Stomach (tissue), 9 donors: ENCODE results near the gene HNRNPD. TPM values are rescaled to one million over a fixed set of nuclear protein-coding genes. Genes with fewer than 3 reads are reported as not detected.
"Not testable (repeated sequence)": the region's sequence is repeated elsewhere in the genome, so short reads cannot be mapped to it uniquely, and the experiment has no call there.

Source experiments
- DNase-seq, 2 donors: peaks; one replicate each; pipeline versions ENCODE4 v3.0.0 to v3.0.0-alpha.2; 2013 to 2019
- H3K27ac ChIP-seq, 5 donors: fragments of 200-600 bp in 4 of 5; sonication (generic) in 4 of 5; one replicate each; pipeline ENCODE4 v1.5.1; 2013 to 2019; ENCODE audit warnings: mild to moderate bottlenecking in 1 of 5, moderate library complexity in 1 of 5
- H3K27me3 ChIP-seq, 3 donors: fragments of 200-600 bp; sonication (generic); one replicate each; pipeline ENCODE4 v1.5.1; 2017 to 2019; ENCODE audit warnings: mixed run types in 1 of 3
- H3K36me3 ChIP-seq, 4 donors: fragments of 200-600 bp; sonication (generic); 1 replicate in 3 of 4; 2 replicates in 1 of 4; pipeline ENCODE4 v1.5.1; 2016 to 2019
- H3K4me1 ChIP-seq, 4 donors: fragments of 200-600 bp; sonication (generic); one replicate each; pipeline ENCODE4 v1.5.1; 2016 to 2019
- H3K4me3 ChIP-seq, 4 donors: fragments of 200-600 bp; sonication (generic) in 3 of 4; one replicate each; pipeline ENCODE4 v1.5.1; 2016 to 2019; ENCODE audit warnings: mild to moderate bottlenecking in 1 of 4
- H3K9me3 ChIP-seq, 4 donors: fragments of 200-600 bp; sonication (generic); one replicate each; pipeline ENCODE4 v1.5.1; 2016 to 2019
- EP300 ChIP-seq: sonication (generic); formaldehyde crosslinking; IDR thresholded peaks from one replicate; pipeline ENCODE4 v1.6.1; 2017; ENCODE audit warnings: antibody characterized with exemption
- POLR2A ChIP-seq, 4 donors: fragments of 450-650 bp; IDR thresholded peaks; one replicate each; pipeline ENCODE4 v1.6.1; 2016; ENCODE audit warnings: antibody characterized with exemption in 4 of 4, control low read depth in 2 of 4, mild to moderate bottlenecking in 1 of 4, moderate library complexity in 1 of 4
- POLR2AphosphoS5 ChIP-seq, 3 donors: sonication (generic); formaldehyde crosslinking; IDR thresholded peaks; one replicate each; pipeline ENCODE4 v1.6.1; 2016; ENCODE audit warnings: antibody characterized with exemption in 3 of 3
- WGBS, 5 donors: extraction: QIAGEN DNeasy Blood & Tissue Kit in 3 of 5; methylation state at CpG; one replicate each; pipeline versions ENCODE4 v1.1.5 to v1.1.7; 2013 to 2018; 5-methylcytosine and 5-hydroxymethylcytosine counted together
- intact Hi-C: fragments of 100-400 bp; cut with DNase I; formaldehyde crosslinking; loops from one replicate; pipeline ENCODE4 v1.15.1; 2023; ENCODE audit warnings: low total_unique reads
- polyA plus RNA-seq, 3 donors: library from polyadenylated mRNA; stranded (reverse); fragments of 200-250 nt; gene quantifications; one replicate each; pipeline ENCODE4 v1.2.3, GENCODE V29; 2013
- total RNA-seq, 5 donors: library from RNA; depleted of rRNA; stranded (reverse); fragments of >200 nt; gene quantifications; one replicate each; pipeline versions ENCODE4 v1.1.0 to v1.2.3, GENCODE V29; 2014 to 2016
- TF ChIP-seq, protein P1 (sequence below), 7 experiments: fragments of 450-650 bp in 4 of 7; fragments of 200-600 bp in 3 of 7; sonication (generic) in 3 of 7; IDR thresholded peaks; one replicate each; pipeline ENCODE4 v1.5.1; 2016 to 2019; ENCODE audit warnings: antibody characterized with exemption in 7 of 7, control low read depth in 2 of 7, mild to moderate bottlenecking in 1 of 7
- donor health status: healthy with polysubstance abuse.
- donor health status: Bipolar disorder and iron deficiency.
- donor health status: healthy.

Gene HNRNPD
- total and polyA plus RNA-seq, 8 donors, result 87.0 to 179 (median 128) TPM

GRCh38 chr4:82401600-82401999, 27.8 kb upstream of the HNRNPD start:
- no peaks in the 10 kb centered on the region for H3K36me3 ChIP-seq
- H3K27ac ChIP-seq, result no peak overlapping the region
- no peak for TF ChIP-seq EP300
- no peak for TF ChIP-seq POLR2A (IDR thresholded peaks at IDR 0.05)
- TF ChIP-seq, protein P1, sequence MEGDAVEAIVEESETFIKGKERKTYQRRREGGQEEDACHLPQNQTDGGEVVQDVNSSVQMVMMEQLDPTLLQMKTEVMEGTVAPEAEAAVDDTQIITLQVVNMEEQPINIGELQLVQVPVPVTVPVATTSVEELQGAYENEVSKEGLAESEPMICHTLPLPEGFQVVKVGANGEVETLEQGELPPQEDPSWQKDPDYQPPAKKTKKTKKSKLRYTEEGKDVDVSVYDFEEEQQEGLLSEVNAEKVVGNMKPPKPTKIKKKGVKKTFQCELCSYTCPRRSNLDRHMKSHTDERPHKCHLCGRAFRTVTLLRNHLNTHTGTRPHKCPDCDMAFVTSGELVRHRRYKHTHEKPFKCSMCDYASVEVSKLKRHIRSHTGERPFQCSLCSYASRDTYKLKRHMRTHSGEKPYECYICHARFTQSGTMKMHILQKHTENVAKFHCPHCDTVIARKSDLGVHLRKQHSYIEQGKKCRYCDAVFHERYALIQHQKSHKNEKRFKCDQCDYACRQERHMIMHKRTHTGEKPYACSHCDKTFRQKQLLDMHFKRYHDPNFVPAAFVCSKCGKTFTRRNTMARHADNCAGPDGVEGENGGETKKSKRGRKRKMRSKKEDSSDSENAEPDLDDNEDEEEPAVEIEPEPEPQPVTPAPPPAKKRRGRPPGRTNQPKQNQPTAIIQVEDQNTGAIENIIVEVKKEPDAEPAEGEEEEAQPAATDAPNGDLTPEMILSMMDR (IDR thresholded peaks at IDR 0.05), result no peak
- no peak for TF ChIP-seq POLR2AphosphoS5 (IDR thresholded peaks at IDR 0.05)
- no peaks in the 10 kb centered on the region for H3K27me3 ChIP-seq
- intact Hi-C loops, result no loop called here
- H3K4me3 ChIP-seq, result no peak overlapping the region
- WGBS, 5 donors, result 91 to 95% (median 93%) methylated on average over 7 of the region's 7 CpGs
- no peaks in the 10 kb centered on the region for H3K9me3 ChIP-seq
- no peak for DNase-seq
- H3K4me1 ChIP-seq, result no peaks in the 10 kb centered on the region

GRCh38 chr4:82398263-82398662, 24.5 kb upstream of the HNRNPD start:
- no peaks in the 10 kb centered on the region for H3K27me3 ChIP-seq
- H3K27ac ChIP-seq, result no peak overlapping the region
- no peak overlapping the region for H3K4me3 ChIP-seq
- TF ChIP-seq, protein P1 (IDR thresholded peaks at IDR 0.05), result no peak
- no peak for DNase-seq
- WGBS, 5 donors, result 57 to 91% (median 88%) methylated on average over 1 of the region's 1 CpG
- H3K36me3 ChIP-seq, result no peaks in the 10 kb centered on the region
- intact Hi-C loops, result no loop called here
- no peaks in the 10 kb centered on the region for H3K9me3 ChIP-seq
- H3K4me1 ChIP-seq, result no peaks in the 10 kb centered on the region

DNA sequence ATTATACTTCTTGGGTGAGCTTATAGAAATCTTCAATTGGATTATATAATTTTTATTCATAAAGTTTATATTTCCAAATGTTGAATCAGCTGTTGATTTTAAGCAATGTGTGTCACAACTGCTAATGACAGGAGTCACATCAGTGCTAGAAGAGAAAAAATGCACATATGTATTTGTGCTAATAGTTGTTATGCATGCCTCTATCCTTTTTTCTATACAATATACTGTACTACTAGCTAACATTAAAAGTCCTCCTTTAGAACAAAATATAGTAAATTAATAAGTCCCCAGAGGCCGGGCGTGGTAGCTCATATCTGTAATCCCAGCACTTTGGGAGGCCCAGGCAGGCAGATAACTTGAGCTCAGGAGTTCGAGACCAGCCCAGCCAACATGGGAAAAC, 23.7 kb upstream of the HNRNPD start:
- 76 to 88% (median 86%) methylated on average over 3 of the region's 3 CpGs for WGBS, 5 donors
- Histone ChIP-seq H3K4me3 (no peak overlapping the region), H3K27me3 (no peaks in the 10 kb centered on the region), H3K4me1 (no peaks in the 10 kb centered on the region), H3K36me3 (no peaks in the 10 kb centered on the region), H3K27ac (no peak overlapping the region), H3K9me3 (no peaks in the 10 kb centered on the region)
- TF ChIP-seq POLR2AphosphoS5 (IDR thresholded peaks at IDR 0.05) (no peak), EP300 (no peak), POLR2A (IDR thresholded peaks at IDR 0.05) (no peak)
- TF ChIP-seq, protein P1 (IDR thresholded peaks at IDR 0.05), result no peak
- no peak for DNase-seq
- intact Hi-C loops, result no loop called here

DNA sequence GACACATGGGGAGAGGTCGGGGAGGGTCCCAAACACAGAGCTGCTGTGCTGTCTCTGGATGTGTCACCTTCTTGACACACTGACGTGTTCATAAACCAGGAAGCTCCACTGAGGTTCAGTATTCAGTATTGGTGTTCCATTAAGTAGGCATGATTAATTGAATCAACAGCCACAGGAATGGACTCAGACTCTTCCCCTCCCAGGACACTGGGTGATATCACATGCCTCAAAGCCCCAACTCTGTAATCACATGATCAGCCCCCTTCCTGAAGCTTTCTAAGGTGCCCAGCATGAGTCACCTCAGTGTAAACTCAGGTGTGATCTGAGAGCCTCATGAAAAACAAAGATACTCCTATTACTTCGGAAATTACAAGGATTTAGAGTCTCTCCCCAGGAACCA, 21.1 kb upstream of the HNRNPD start:
- 60 to 83% (median 70%) methylated on average over 3 of the region's 3 CpGs for WGBS, 5 donors
- Histone ChIP-seq H3K4me1 (no peaks in the 10 kb centered on the region), H3K4me3 (no peak overlapping the region), H3K27ac (no peak overlapping the region), H3K9me3 (no peaks in the 10 kb centered on the region), H3K36me3 (no peaks in the 10 kb centered on the region), H3K27me3 (no peaks in the 10 kb centered on the region)
- intact Hi-C loops, result no loop called here
- TF ChIP-seq POLR2AphosphoS5 (IDR thresholded peaks at IDR 0.05) (peak in 2 of 3 donors; percentile 21 to 52), POLR2A (IDR thresholded peaks at IDR 0.05) (no peak)
- peak in 1 of 2 donors; percentile 47 for DNase-seq

GRCh38 chr4:82390061-82390460, 16.3 kb upstream of the HNRNPD start:
- H3K27ac ChIP-seq, intact Hi-C loops, H3K36me3 ChIP-seq, DNase-seq, H3K4me1 ChIP-seq, H3K27me3 ChIP-seq, H3K4me3 ChIP-seq, H3K9me3 ChIP-seq: not testable (repeated sequence)
- 79 to 89% (median 85%) methylated on average over 9 of the region's 9 CpGs for WGBS, 5 donors

DNA sequence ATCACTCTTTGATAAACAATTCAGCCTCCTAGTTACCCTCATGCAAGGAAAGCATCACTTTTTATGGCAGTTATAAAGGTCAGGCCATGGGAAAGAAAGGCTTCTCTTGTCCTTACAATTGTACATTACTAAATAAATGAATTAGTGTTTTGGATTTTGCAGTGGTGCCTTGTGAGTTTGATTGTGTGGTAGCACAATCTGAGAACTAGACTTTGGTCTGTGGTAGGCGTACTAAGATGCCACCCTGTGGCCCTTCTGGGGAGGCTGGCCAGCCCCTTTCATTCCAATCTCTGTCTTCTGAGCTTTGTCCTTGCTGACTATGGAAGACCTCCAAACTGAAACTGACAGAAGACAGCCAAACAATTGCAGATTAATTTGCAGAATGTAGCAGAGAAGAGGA, 14.6 kb upstream of the HNRNPD start:
- no peaks in the 10 kb centered on the region for H3K9me3 ChIP-seq
- H3K27ac ChIP-seq, result no peak overlapping the region
- TF ChIP-seq POLR2AphosphoS5 (IDR thresholded peaks at IDR 0.05) (no peak), POLR2A (IDR thresholded peaks at IDR 0.05) (no peak), EP300 (no peak)
- TF ChIP-seq, protein P1 (IDR thresholded peaks at IDR 0.05), result no peak
- H3K4me3 ChIP-seq, result no peak overlapping the region
- 55 to 76% (median 60%) methylated on average over 1 of the region's 1 CpG for WGBS, 5 donors
- H3K27me3 ChIP-seq, result no peaks in the 10 kb centered on the region
- no peak for DNase-seq
- intact Hi-C loops, result no loop called here
- no peaks in the 10 kb centered on the region for H3K4me1 ChIP-seq
- H3K36me3 ChIP-seq, result no peaks in the 10 kb centered on the region

- H3K4me1 ChIP-seq, intact Hi-C loops, H3K9me3 ChIP-seq, H3K36me3 ChIP-seq, DNase-seq, H3K27ac ChIP-seq, H3K4me3 ChIP-seq, H3K27me3 ChIP-seq: not testable (repeated sequence)
- 86 to 97% (median 94%) methylated on average over 8 of the region's 8 CpGs for WGBS, 5 donors
Observed at GRCh38 chr4:82386312-82386711, 12.5 kb upstream of the HNRNPD start.
